A673 (cell line): ENCODE measurements around the gene TGFBR3L.

Source experiments
- EZH2 ChIP-seq: fragments of 200-600 bp; sonication (generic); IDR thresholded peaks from 2 replicates; pipeline ENCODE4 v1.6.1; 2017; ENCODE audit warnings: borderline replicate concordance, low read depth, mild to moderate bottlenecking, mixed read lengths, antibody characterized with exemption, low read length; ENCODE audit not compliant: poor library complexity, severe bottlenecking
- TF ChIP-seq, protein P1 (sequence below): fragments of 300-800, 200-600 bp; sonication (generic); conservative IDR thresholded peaks from 2 replicates; pipeline ENCODE4 v1.5.1; 2017; ENCODE audit warnings: low read depth, mild to moderate bottlenecking, antibody characterized with exemption, low read length, moderate library complexity, mixed read lengths

- TF ChIP-seq, protein P1, sequence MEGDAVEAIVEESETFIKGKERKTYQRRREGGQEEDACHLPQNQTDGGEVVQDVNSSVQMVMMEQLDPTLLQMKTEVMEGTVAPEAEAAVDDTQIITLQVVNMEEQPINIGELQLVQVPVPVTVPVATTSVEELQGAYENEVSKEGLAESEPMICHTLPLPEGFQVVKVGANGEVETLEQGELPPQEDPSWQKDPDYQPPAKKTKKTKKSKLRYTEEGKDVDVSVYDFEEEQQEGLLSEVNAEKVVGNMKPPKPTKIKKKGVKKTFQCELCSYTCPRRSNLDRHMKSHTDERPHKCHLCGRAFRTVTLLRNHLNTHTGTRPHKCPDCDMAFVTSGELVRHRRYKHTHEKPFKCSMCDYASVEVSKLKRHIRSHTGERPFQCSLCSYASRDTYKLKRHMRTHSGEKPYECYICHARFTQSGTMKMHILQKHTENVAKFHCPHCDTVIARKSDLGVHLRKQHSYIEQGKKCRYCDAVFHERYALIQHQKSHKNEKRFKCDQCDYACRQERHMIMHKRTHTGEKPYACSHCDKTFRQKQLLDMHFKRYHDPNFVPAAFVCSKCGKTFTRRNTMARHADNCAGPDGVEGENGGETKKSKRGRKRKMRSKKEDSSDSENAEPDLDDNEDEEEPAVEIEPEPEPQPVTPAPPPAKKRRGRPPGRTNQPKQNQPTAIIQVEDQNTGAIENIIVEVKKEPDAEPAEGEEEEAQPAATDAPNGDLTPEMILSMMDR, result no peak
- TF ChIP-seq EZH2, result no peak
These were observed 5.7 kb upstream of the TGFBR3L start for GRCh38 chr19:7908742-7909461.
